GM18498 (cell line): Measurements from ENCODE around the gene POU2F3.

Experiments used
- ATAC-seq: cut with Tn5 transposase; IDR thresholded peaks from one replicate; pipeline ENCODE4 v1.9.1; 2021; ENCODE audit warnings: mild to moderate bottlenecking, moderate library complexity; ENCODE audit not compliant: unreplicated experiment

Gene POU2F3

DNA sequence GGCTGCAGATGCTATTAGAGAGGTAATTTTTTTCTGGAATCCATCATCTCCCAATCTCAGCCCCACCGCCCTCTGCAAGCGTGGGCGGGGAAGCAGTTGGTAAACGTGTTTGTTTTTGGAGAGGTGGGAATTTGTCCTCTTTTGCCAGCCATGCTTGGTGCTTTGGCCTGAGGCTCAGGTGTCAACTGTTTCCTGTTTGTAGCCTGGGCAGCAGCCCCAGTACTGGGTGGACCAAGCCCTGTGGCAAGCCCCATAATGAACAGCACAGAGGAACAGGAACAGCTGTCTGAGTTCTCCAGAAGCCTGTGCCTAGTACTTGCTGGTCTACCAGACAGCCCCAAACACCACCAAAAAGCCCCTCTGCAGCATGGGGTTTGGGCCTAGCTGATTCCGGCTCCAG is 39.6 kb downstream of the POU2F3 start:
- ATAC-seq: no peak

DNA sequence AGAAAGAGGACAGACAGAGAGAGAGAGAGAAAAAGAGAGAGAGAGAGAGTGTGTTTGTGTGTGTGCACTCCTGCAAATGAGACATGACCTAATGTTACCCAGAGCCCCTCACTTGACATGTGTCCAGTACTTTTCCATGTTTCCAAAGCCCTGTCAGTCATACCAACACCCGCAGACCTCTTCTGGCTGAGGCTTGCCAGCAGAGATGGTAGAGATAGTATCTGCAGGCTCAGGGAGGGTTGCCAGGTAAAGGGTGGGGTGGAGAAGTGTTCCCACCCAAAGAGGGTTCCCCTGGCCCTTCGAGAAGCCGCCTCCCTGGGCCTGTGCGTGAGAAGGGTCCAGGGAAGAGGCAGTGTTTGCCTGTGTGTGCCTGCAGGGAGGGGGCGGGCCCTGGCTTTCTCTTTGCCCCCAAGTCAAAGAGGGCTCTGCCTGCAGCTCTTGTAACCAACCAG is 40.7 kb downstream of the POU2F3 start:
- no peak for ATAC-seq

GRCh38 chr11:120281143-120281795 is 41.3 kb downstream of the POU2F3 start:
- no peak for ATAC-seq

GRCh38 chr11:120283124-120283523 is 43.2 kb downstream of the POU2F3 start:
- ATAC-seq: no peak

- no peak for ATAC-seq
Observed at GRCh38 chr11:120284272-120284671, 44.3 kb downstream of the POU2F3 start.

DNA sequence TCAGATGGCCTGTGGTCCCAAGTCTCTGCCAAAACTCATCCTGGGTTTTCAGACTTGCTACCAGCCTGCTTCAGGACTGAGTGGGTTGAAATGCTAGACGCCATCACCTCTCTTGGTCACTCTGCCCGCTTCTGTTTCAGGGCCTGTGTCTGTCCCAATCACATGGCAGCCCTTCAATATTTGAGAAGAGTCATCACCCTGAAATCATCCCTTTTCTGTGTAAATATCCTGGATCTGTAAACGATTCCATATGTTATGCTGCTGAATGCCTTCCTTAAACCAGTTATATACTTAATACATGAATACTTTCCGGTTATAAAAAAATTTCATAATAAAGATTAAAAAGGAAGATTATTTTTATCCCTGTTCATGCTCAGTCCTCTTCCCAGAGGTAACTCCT is 45.3 kb downstream of the POU2F3 start:
- no peak for ATAC-seq

GRCh38 chr11:120288021-120288420 is 48.1 kb downstream of the POU2F3 start:
- no peak for ATAC-seq

GRCh38 chr11:120289426-120289825 is 49.5 kb downstream of the POU2F3 start:
- no peak for ATAC-seq

DNA sequence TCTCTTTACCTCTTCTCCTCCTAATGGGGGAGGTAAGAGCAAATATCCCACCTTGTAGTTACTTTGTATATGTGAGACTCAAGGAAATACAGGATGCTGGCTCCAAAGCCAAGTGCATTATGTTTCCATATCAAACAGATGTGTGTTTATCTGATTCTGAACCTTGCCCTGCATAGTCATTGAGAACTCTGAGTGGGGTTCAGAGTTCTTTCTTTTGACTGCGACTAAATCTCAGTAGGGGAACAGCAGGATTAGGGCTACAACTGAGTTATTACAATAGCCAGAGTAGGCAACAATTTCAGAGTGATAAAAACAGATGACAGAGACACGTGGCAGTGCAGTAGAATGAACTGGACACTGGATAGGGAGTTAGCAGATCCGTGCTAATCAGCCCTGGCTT is 51.0 kb downstream of the POU2F3 start:
- ATAC-seq: no peak

DNA sequence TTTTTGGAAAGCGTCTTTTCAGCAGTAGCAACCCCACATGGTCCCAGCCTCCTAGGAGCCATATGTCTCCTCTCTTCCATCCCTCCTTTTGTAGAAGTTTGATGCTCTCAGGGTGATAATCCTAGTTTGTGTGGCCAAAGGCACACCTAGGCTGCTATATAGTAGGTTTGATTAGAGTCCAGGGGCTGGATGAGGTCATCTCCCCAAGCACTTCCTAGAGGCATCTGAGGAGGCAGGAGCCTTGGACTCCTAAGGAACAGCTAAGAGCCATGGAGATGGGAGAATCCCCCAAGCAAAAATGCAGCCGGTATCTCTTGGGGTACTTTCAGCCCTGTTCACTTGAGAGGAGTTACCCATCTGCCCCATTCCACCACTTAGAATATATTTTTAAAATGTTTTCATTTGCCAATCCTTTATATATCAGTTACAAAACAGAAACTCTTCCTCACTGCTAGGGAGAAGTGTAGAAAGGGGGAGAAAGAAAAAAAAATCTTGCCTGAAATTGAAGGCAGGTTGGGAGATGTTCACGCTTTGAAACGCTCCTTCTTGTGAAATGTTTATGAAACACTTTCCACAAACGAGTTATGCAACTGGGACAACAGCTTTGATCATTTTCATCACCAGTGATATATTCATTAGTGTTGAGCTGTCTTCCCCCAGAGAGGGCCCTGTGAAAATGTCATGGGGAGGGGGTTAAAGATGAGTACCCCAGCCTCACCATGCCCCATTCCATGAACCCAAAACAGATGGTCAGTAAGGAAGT is 53.3 kb downstream of the POU2F3 start:
- ATAC-seq: no peak

- no peak for ATAC-seq
Observed at GRCh38 chr11:120294096-120294495, 54.2 kb downstream of the POU2F3 start.

GRCh38 chr11:120295099-120295498 is 55.2 kb downstream of the POU2F3 start:
- ATAC-seq: no peak

DNA sequence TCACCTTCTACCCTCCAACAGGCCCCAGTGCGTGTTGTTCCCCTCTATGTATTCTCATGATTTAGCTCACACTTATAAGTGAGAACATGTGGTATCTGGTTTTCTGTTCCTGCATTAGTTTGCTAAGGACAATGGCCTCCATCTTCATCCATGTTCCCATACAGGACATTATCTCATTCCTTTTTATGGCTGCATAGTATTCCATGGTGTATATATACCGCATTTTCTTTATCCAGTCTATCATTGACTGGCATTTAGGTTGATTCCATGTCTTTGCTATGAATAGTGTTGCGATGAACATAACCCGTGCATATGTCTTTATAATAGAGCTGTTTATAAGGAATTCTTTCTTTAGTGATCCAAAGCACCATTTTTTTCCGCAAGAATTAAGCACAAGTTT is 56.6 kb downstream of the POU2F3 start:
- ATAC-seq: no peak

DNA sequence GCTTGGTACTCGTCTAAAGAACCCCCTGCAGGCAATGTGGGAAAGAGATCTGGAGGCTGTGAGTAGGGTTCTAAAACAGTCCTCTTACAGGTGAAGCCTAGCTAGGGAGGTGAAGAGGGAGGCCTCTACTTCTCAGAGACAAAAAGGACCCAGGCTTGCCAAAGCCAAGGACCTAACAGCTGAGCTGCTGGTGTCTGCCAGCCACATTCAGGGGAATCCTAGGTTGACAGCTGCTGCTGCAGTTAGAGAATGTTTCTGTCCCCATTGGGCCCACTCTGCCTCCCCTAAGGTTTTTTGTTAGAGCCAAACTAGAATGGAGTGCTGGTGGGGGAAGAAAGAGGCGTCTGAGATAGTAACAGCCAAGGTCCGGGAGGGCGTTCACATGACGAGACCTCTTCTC is 58.5 kb downstream of the POU2F3 start:
- ATAC-seq: no peak

DNA sequence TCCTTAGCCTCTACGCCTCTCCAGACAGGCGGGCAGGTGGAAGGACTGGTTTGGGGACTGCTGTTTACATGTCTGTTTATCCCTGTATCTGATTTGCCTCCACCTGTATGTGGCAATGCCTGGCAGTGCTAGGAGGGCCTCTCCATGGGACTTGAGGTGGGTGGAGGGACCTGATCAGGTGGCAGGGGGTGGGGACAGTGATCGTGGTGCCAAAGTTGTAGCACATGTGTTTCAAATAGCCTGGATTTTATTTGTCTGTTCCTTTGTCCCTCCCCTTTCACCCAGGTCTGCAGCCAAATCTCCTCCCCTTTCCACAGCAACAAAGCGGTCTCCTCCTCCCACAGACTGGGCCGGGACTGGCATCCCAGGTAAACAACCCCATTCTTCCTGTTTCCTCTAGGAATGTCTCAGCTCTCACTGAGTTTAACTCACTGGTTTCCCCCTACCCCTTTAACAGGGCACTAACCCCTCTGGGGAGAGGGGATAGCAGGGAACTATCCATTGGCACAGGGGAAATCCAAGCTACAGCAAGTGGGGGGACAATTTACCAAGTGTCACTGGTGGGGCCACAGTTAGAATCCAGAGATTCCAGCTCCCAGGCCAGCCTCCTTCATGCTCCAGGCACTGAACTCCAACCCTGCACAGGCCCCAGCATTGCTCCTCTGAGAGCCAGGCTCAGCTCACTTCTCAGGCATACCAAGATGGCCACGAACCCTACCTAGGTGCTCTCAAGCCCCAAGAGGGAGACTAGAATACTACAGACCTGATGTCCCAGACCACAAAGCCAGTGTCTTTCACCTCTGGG is 62.3 kb downstream of the POU2F3 start:
- no peak for ATAC-seq

GRCh38 chr11:120303004-120303637 is 63.2 kb downstream of the POU2F3 start:
- no peak for ATAC-seq

DNA sequence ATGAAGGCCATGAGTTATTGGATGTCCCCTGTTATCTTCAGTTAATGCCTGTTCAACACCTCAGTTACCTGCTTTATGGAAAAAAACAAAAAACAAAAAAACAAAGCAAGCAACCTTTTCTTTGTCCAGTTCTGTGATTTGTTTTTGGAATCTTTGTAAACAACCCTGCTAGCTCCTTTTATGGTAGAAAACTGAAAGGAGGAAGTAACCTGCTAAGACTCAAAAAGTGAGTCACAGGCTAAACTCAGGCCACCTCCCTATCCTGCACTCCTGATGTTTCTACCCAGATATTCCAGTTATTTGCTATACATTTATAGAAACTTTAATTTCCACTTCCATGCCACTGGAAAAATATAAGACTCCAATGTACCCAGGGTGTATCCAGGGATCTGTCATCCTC is 64.6 kb downstream of the POU2F3 start:
- ATAC-seq: no peak

GRCh38 chr11:120305286-120305685 is 65.3 kb downstream of the POU2F3 start:
- no peak for ATAC-seq

GRCh38 chr11:120306519-120307242 is 66.7 kb downstream of the POU2F3 start:
- no peak for ATAC-seq

- ATAC-seq: no peak
Observed at GRCh38 chr11:120307476-120307875, 67.5 kb downstream of the POU2F3 start.

- ATAC-seq: no peak
Observed at GRCh38 chr11:120308081-120308480, 68.1 kb downstream of the POU2F3 start.
